H1 (cell line): ENCODE results near the gene SLX4. TPM values are rescaled to one million over a fixed set of nuclear protein-coding genes. Genes with fewer than 3 reads are reported as not detected.

Source experiments
- CTCF ChIA-PET: fragments of 300-600 bp; sonication (Branson Sonifier 250); formaldehyde crosslinking; loops from one replicate; lab custom pipeline; 2021; ENCODE audit not compliant: partially characterized antibody; lab: Charles Lee
- POLR2A ChIA-PET: fragments of 300-600 bp; sonication (Branson Sonifier 250); formaldehyde crosslinking; loops from one replicate; lab custom pipeline; 2021; ENCODE audit warnings: inconsistent platforms; ENCODE audit not compliant: partially characterized antibody; lab: Charles Lee
- DNase-seq, 2 experiments: peaks; one replicate each; pipeline versions ENCODE4 v3.0.0 to v3.0.0-alpha.2; 2010 to 2022; ENCODE audit warnings: low spot score in 2 of 2, low read depth in 1 of 2, mixed read lengths in 1 of 2
- FAIRE-seq: peaks from 2 replicates; lab custom pipeline; 2011; peaks lifted over from hg19 to GRCh38; lab: Jason Lieb, UNC
- H2AFZ ChIP-seq: 2 replicates; pipeline ENCODE4 v1.8.1; 2012; ENCODE audit warnings: low read length, inconsistent platforms
- H2AK5ac ChIP-seq: 2 replicates; pipeline ENCODE4 v1.6.1; 2013; ENCODE audit warnings: low read depth, low read length
- H2BK120ac ChIP-seq: replicated peaks from 2 replicates; pipeline ENCODE3; 2013; ENCODE audit warnings: low read depth, low read length, inconsistent platforms
- H2BK12ac ChIP-seq: 2 replicates; pipeline ENCODE4 v1.6.1; 2013; ENCODE audit warnings: low read depth, low read length
- H2BK15ac ChIP-seq: 2 replicates; pipeline ENCODE4 v1.6.1; 2013; ENCODE audit warnings: low read length
- H2BK20ac ChIP-seq: 2 replicates; pipeline ENCODE4 v1.6.1; 2013; ENCODE audit warnings: low read length
- H2BK5ac ChIP-seq: 2 replicates; pipeline ENCODE4 v1.6.1; 2013; ENCODE audit warnings: low read depth, low read length
- H3K14ac ChIP-seq: 2 replicates; pipeline ENCODE4 v1.6.1; 2013; ENCODE audit warnings: inconsistent platforms; ENCODE audit not compliant: insufficient read length
- H3K18ac ChIP-seq: 2 replicates; pipeline ENCODE4 v1.6.1; 2013; ENCODE audit warnings: low read length; ENCODE audit errors: extremely low read depth
- H3K23ac ChIP-seq: 2 replicates; pipeline ENCODE4 v1.6.1; 2013; ENCODE audit warnings: inconsistent platforms; ENCODE audit not compliant: insufficient read length
- H3K23me2 ChIP-seq: 2 replicates; pipeline ENCODE4 v1.6.1; 2013; ENCODE audit warnings: low read depth, low read length
- H3K27ac ChIP-seq: 2 replicates; pipeline ENCODE4 v1.6.1; 2011; ENCODE audit warnings: low read depth, low read length, inconsistent platforms
- H3K27me3 ChIP-seq, 4 experiments: replicated peaks in 1 of 4; 1 replicate in 1 of 4; 2 replicates in 3 of 4; pipeline versions ENCODE4 v1.6.1 to v1.8.1; 2011 to 2013; ENCODE audit warnings: low read length in 3 of 4, mild to moderate bottlenecking in 3 of 4, inconsistent platforms in 2 of 4, mixed read lengths in 2 of 4, moderate library complexity in 1 of 4; ENCODE audit not compliant: control insufficient read depth in 3 of 4, insufficient read depth in 3 of 4; ENCODE audit errors: extremely low read depth in 1 of 4
- H3K36me3 ChIP-seq, 4 experiments: 2 replicates each; pipeline versions ENCODE4 v1.6.1 to v1.8.1; 2011 to 2013; ENCODE audit warnings: mild to moderate bottlenecking in 4 of 4, low read length in 3 of 4, moderate library complexity in 2 of 4, control low read depth in 1 of 4, inconsistent platforms in 1 of 4; ENCODE audit not compliant: insufficient read depth in 4 of 4, control insufficient read depth in 2 of 4
- H3K4ac ChIP-seq: replicated peaks from 2 replicates; pipeline ENCODE3; 2013; ENCODE audit warnings: low read length, low read depth, mixed read lengths, inconsistent platforms; ENCODE audit not compliant: insufficient read length
- H3K4me1 ChIP-seq, 4 experiments: replicated peaks in 1 of 4; 1 replicate in 1 of 4; 2 replicates in 3 of 4; pipeline versions ENCODE4 v1.6.1 to v1.8.1; 2011 to 2013; ENCODE audit warnings: low read length in 3 of 4, inconsistent platforms in 2 of 4, mixed read lengths in 1 of 4; ENCODE audit not compliant: insufficient read depth in 4 of 4, control insufficient read depth in 3 of 4
- H3K4me2 ChIP-seq, 2 experiments: 2 replicates each; pipeline versions ENCODE4 v1.6.1 to v1.8.1; 2011 to 2013; ENCODE audit warnings: low read depth in 2 of 2, low read length in 2 of 2, control low read depth in 1 of 2, inconsistent platforms in 1 of 2, mild to moderate bottlenecking in 1 of 2; ENCODE audit not compliant: insufficient read depth in 1 of 2
- H3K4me3 ChIP-seq, 4 experiments: fragments of 200-600, 300-600 bp in 1 of 4; sonication (generic), shearing (Covaris generic), sonication (Bioruptor Twin) in 1 of 4; 2 replicates each; pipeline versions ENCODE4 v1.5.1 to v1.8.1; 2011 to 2016; ENCODE audit warnings: low read length in 4 of 4, low read depth in 3 of 4, control low read depth in 2 of 4, inconsistent platforms in 2 of 4, mild to moderate bottlenecking in 2 of 4, mixed read lengths in 1 of 4, moderate library complexity in 1 of 4; ENCODE audit not compliant: insufficient read depth in 2 of 4; ENCODE audit errors: extremely low read depth in 1 of 4
- H3K56ac ChIP-seq: replicated peaks from 2 replicates; pipeline ENCODE3; 2013; ENCODE audit warnings: low read depth, mild to moderate bottlenecking, mixed read lengths, low read length, inconsistent platforms; ENCODE audit not compliant: insufficient read length
- H3K79me1 ChIP-seq: 2 replicates; pipeline ENCODE4 v1.6.1; 2013; ENCODE audit warnings: low read depth, low read length, control low read depth
- H3K79me2 ChIP-seq, 2 experiments: 2 replicates each; pipeline versions ENCODE4 v1.6.1 to v1.8.1; 2012 to 2013; ENCODE audit warnings: low read length in 2 of 2, mild to moderate bottlenecking in 2 of 2, inconsistent platforms in 1 of 2; ENCODE audit not compliant: insufficient read depth in 2 of 2, control insufficient read depth in 1 of 2
- H3K9ac ChIP-seq, 4 experiments: replicated peaks in 1 of 4; 1 replicate in 1 of 4; 2 replicates in 3 of 4; pipeline versions ENCODE4 v1.6.1 to v1.8.1; 2011 to 2013; ENCODE audit warnings: low read depth in 3 of 4, low read length in 3 of 4, control low read depth in 2 of 4, mild to moderate bottlenecking in 2 of 4, moderate library complexity in 2 of 4, inconsistent platforms in 1 of 4; ENCODE audit errors: extremely low read depth in 1 of 4
- H3K9me3 ChIP-seq, 2 experiments: 2 replicates each; pipeline versions ENCODE4 v1.6.1 to v1.8.1; 2012 to 2013; ENCODE audit warnings: mild to moderate bottlenecking in 2 of 2, moderate library complexity in 2 of 2, control low read depth in 1 of 2, inconsistent platforms in 1 of 2, low read depth in 1 of 2, low read length in 1 of 2, mixed read lengths in 1 of 2; ENCODE audit not compliant: insufficient read depth in 2 of 2
- H4K20me1 ChIP-seq, 2 experiments: replicated peaks in 1 of 2; 2 replicates each; pipeline versions ENCODE3 to v1.8.1; 2011 to 2013; ENCODE audit warnings: inconsistent platforms in 2 of 2, low read length in 2 of 2, mild to moderate bottlenecking in 1 of 2; ENCODE audit not compliant: insufficient read depth in 2 of 2, control insufficient read depth in 1 of 2
- H4K5ac ChIP-seq: 2 replicates; pipeline ENCODE4 v1.6.1; 2013; ENCODE audit warnings: low read length, low read depth, mixed read lengths, inconsistent platforms; ENCODE audit not compliant: insufficient read length
- H4K8ac ChIP-seq: 2 replicates; pipeline ENCODE4 v1.8.0; 2013; ENCODE audit warnings: mild to moderate bottlenecking, moderate library complexity, low read length, inconsistent platforms; ENCODE audit not compliant: insufficient read depth; ENCODE audit errors: extremely low read depth
- H4K91ac ChIP-seq: replicated peaks from 2 replicates; pipeline ENCODE3; 2013; ENCODE audit warnings: low read length, mixed read lengths, inconsistent platforms; ENCODE audit not compliant: insufficient read length
- BRCA1 ChIP-seq: IDR thresholded peaks from 2 replicates; pipeline ENCODE4 v1.6.1; 2012; ENCODE audit warnings: low read depth, low read length, improper control_type of control experiment
- CHD2 ChIP-seq: IDR thresholded peaks from 2 replicates; pipeline ENCODE4 v1.6.1; 2012; ENCODE audit warnings: low read length, improper control_type of control experiment
- EZH2 ChIP-seq: fragments of 200-600 bp; sonication (generic); IDR thresholded peaks from 2 replicates; pipeline ENCODE4 v1.7.1; 2012; ENCODE audit warnings: low read depth, mild to moderate bottlenecking, moderate library complexity, low read length, inconsistent platforms; ENCODE audit not compliant: severe bottlenecking
- KDM5A ChIP-seq: fragments of 200-600 bp; IDR thresholded peaks from 2 replicates; pipeline ENCODE4 v1.7.1; 2012; ENCODE audit warnings: mild to moderate bottlenecking, low read length, inconsistent platforms, mixed read lengths
- SAP30 ChIP-seq: fragments of 300-600 bp; sonication (generic); IDR thresholded peaks from 2 replicates; pipeline ENCODE4 v1.7.1; 2012; ENCODE audit warnings: low read length, moderate library complexity, mild to moderate bottlenecking, inconsistent platforms; ENCODE audit not compliant: insufficient read depth, insufficient replicate concordance
- SUZ12 ChIP-seq: fragments of 200-600 bp; sonication (generic); IDR thresholded peaks from 2 replicates; pipeline ENCODE4 v1.6.1; 2012; ENCODE audit warnings: mild to moderate bottlenecking, inconsistent platforms, low read length, moderate library complexity, mixed read lengths
- ZNF274 ChIP-seq: IDR thresholded peaks from 2 replicates; pipeline ENCODE4 v1.7.0; 2012; ENCODE audit warnings: low read length, borderline replicate concordance; ENCODE audit errors: extremely low read depth
- WGBS, 2 experiments: shearing (Covaris generic) in 1 of 2; methylation state at CpG; one replicate each; pipeline versions ENCODE4 v1.1.6 to v1.1.7; 2013 to 2015; ENCODE audit warnings: low lambda C conversion rate in 2 of 2, mixed read lengths in 2 of 2, inconsistent platforms in 1 of 2, low coverage in 1 of 2, missing lambda C conversion rate in 1 of 2; ENCODE audit not compliant: insufficient replicate concordance in 2 of 2, insufficient coverage in 1 of 2, insufficient read length in 1 of 2; ENCODE audit errors: extremely low coverage in 1 of 2, missing lambda C conversion rate in 1 of 2; 5-methylcytosine and 5-hydroxymethylcytosine counted together
- polyA plus RNA-seq, 7 experiments: library from polyadenylated mRNA; depleted of rRNA in 3 of 7; stranded (reverse) in 5 of 7; unstranded in 2 of 7; fragments of >200 nt in 5 of 7; fragments of 200-250 nt in 2 of 7; gene quantifications; 1 replicate in 5 of 7; 2 replicates in 1 of 7; 4 replicates in 1 of 7; pipeline versions ENCODE4 v1.2.1 to v1.2.3, GENCODE V29; 2011 to 2013; ENCODE audit warnings: missing spikeins in 2 of 7, mixed read lengths in 2 of 7
- total RNA-seq: library from RNA; stranded (reverse); fragmentation: NEBNext Ultra II Directional; extraction: Animal tissue kit (Norgen Biotek cat#: 25700); gene quantifications from 2 replicates; pipeline ENCODE4 v1.2.1, GENCODE V29; 2021
- TF ChIP-seq, protein P1 (sequence below): IDR thresholded peaks from 2 replicates; pipeline ENCODE4 v1.6.1; 2011; ENCODE audit warnings: low read depth, mild to moderate bottlenecking, low read length; ENCODE audit not compliant: insufficient read depth

The SLX4 gene
- total and polyA plus RNA-seq, 2 of the 8 experiments (the other 6 are each of a cell fraction or from before 2014, with no cell fraction given) = 4.4 to 11.4 TPM

DNA sequence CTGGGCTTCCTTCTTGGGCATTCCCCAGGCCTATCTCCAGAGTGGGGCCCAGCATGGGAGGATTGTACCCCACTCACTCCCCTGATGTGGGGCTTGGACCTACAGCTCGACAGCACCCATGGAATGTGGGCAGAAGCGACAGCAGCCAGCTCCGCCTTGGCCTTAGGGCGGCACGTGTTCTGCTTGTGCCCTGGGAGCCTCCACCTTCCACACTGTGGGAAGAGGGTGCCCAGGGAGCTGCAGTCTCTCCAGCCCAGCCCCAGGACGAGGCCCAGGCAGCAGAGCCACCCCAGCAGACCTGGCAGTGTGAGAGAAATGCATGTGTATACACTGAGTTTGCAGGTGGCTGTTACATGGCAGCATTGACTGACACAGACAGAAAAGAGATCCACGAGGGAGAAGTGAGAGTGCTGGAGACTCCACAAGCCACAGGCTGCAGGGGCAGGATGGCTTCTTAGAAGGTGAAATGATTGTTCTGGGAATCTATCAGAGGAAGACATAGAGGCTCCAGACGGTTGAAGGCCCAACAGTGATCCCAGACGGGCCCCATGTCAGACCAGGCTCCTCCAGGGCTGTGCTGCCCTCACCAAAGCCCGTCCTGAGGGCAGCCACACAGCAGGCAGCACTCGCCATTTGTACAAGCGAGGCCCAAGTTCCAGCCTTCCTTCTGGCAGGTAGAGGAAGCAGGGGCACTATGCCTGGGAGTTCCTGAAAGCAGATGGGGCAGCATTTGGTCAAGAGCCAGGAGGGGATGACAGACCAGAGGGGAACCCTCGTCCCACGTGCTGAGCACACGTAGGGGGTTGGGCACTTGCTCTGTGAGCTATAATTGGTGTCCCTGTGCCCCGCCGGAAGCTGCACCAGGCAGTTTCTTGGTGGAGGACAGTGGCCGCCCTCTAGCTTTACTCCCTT lies 40.3 kb upstream of the SLX4 start:
- Histone ChIP-seq H3K36me3 (peaks cover 3 to 9% (median 6%) of the 10 kb centered on the region in 4 experiments; a peak in 6 of 8 replicates), H2BK20ac (no peak overlapping the region), H2BK12ac (0 out of 2 replicates have a peak overlapping the region, but pooled peaks have one; percentile 17), H3K79me2 (no peaks in the 10 kb centered on the region), H3K56ac (no peak overlapping the region), H4K20me1 (peaks cover 1 to 6% of the 10 kb centered on the region in 2 experiments), H3K23ac (no peak overlapping the region), H2AFZ (no peak overlapping the region), H3K79me1 (no peaks in the 10 kb centered on the region; the same call in 1 of the 2 replicates), H3K23me2 (no peaks in the 10 kb centered on the region), H4K91ac (no peak overlapping the region), H3K27ac (no peak overlapping the region), H3K4me1 (peaks cover 0 to 13% (median 9%) of the 10 kb centered on the region in 4 experiments; a peak in 6 of 7 replicates), H4K8ac (no peak overlapping the region), H3K14ac (no peak overlapping the region), H3K27me3 (no peaks in the 10 kb centered on the region), H2BK5ac (peak overlapping the region; percentile 52; the same call in 1 of the 2 replicates), H3K4me3 (no peak overlapping the region), H3K9ac (no peak overlapping the region), H2BK120ac (no peak overlapping the region), H2AK5ac (no peak overlapping the region), H3K4ac (no peak overlapping the region), H3K18ac (peak overlapping the region; percentile 78; the same call in 1 of the 2 replicates), H4K5ac (no peak overlapping the region), H3K9me3 (no peaks in the 10 kb centered on the region), H2BK15ac (0 out of 2 replicates have a peak overlapping the region, but pooled peaks have one; percentile 55), H3K4me2 (no peak overlapping the region)
- ChIA-PET CTCF (interaction anchor here (0.7 to 4.0 kb wide), 6 partner anchors 11 to 126 kb away, joined by 3 to 22 read pairs (median 3); no protein-coding TSS in a partner anchor), POLR2A (interaction anchor here (1.3 kb wide), 2 partner anchors 9 to 12 kb away, joined by 4 to 5 read pairs; no protein-coding TSS in a partner anchor)
- FAIRE-seq (no peak), DNase-seq (no peak)
- 91% methylated on average over 18 of the region's 18 CpGs; no CpG with 5 or more reads in 1 of the 2 experiments for WGBS, 2 experiments
- TF ChIP-seq CHD2 = no peak
- no peak for TF ChIP-seq EZH2
- TF ChIP-seq KDM5A = no peak
- no peak for TF ChIP-seq SUZ12
- TF ChIP-seq, protein P1, sequence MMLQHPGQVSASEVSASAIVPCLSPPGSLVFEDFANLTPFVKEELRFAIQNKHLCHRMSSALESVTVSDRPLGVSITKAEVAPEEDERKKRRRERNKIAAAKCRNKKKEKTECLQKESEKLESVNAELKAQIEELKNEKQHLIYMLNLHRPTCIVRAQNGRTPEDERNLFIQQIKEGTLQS = no peak
- no peak for TF ChIP-seq BRCA1
- TF ChIP-seq ZNF274 = no peak
- TF ChIP-seq SAP30 = no peak
